ENCODE data around the gene XPNPEP1.

The XPNPEP1 gene

GRCh38 chr10:109947111-109947920 lies 24.0 kb upstream of the XPNPEP1 start:
- no peak for FAIRE-seq

DNA sequence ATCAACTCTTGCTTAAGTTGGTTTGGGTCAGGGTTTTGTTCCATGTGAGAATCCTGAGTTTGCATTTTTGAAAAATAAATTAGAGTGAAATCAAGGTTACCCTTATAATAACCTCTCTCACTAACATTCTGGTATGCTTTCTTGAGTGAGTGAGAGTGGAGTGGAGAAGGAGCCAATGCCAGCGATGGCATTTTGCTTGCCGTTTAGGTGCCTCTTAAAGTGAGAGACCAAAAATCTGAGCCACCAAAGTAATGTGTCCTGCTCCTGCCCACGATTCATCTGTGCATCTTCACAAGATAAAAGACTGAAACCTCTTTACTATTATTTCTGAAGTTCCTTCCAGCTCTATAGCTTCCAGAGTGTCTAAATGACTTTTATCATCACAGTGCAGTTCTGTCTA lies 23.4 kb upstream of the XPNPEP1 start:
- no peak for FAIRE-seq

- FAIRE-seq = no peak
Observed at GRCh38 chr10:109945473-109946177, 22.3 kb upstream of the XPNPEP1 start.

GRCh38 chr10:109944613-109945012 lies 21.3 kb upstream of the XPNPEP1 start:
- no peak for FAIRE-seq

GRCh38 chr10:109941236-109941862 lies 18.0 kb upstream of the XPNPEP1 start:
- FAIRE-seq = no peak

DNA sequence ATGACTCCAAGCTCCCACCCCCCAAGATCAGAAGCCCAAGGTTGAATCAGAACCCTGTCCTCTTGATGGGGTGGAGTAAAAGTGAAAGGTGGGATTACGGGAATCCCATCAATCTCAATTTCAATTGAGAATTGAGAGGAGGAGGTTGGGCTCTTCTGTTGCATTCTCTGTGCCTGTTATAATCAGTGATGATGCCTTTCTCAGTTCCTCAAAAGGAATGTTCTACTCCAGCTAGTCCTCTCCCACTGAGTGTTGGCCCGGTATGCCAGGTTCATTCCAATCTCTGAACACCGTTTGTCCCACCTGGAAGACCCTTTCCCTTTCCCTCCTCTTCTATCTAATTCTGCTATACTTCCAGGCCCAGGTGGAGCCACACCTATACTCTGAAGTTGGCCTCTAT lies 17.2 kb upstream of the XPNPEP1 start:
- no peak for FAIRE-seq

GRCh38 chr10:109940117-109940516 lies 16.8 kb upstream of the XPNPEP1 start:
- no peak for FAIRE-seq

DNA sequence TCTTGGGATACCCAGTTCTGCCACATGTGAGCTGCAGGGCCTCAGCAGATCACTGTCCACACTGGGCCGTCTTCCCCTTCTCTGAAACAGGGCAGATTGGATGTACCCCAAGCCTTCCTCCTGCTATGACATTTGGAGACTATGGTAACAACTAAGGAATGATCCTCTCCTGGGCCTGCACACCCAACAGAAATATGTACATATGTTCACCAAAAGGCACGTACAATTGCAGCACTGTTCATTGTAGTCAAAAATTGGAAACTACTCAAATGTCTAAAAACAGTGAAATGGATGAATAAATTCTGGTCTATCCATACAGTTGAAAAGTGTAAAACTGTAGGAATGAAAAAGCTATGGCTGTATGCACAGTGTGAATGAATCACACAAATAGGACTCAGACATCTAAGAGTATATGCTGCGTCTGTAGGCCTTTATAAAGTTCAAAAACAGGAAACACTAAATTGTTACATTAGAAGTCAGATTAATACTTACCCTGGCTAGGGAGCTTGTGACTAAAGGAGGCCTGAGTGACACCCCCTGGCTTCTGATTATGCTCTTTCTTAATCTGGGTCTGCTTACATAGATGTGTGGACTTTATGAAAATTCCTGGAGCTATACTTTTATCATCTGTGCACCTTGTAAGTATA lies 16.1 kb upstream of the XPNPEP1 start:
- no peak for FAIRE-seq

DNA sequence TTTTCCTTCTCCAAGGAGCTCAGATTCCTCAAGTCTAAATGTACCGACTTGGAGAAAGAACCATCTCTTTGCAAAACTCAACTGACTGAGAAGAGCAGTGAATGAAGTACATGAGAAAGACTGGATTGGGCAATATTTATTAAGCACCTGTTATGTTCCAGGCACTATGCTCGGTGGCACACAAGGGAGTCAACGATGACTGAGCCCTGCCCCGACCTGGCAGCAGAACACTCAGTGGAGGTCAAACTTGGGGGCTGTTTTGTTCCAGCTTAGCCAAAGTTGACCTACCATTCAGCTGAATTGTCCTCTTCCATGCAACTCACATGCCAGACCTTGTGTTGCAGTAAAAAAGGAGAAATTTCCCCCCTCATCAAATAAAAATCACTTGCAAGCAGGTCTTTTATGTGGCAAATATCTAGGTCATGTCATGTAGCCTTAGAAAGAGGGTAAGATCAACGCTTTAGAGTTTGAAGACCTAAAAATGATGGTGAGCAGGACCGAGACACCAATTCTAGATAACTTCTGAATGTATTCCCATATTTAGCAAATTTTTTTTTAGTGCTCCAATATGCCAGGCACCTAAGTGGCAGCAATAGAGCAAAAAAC lies 14.3 kb upstream of the XPNPEP1 start:
- FAIRE-seq = no peak

DNA sequence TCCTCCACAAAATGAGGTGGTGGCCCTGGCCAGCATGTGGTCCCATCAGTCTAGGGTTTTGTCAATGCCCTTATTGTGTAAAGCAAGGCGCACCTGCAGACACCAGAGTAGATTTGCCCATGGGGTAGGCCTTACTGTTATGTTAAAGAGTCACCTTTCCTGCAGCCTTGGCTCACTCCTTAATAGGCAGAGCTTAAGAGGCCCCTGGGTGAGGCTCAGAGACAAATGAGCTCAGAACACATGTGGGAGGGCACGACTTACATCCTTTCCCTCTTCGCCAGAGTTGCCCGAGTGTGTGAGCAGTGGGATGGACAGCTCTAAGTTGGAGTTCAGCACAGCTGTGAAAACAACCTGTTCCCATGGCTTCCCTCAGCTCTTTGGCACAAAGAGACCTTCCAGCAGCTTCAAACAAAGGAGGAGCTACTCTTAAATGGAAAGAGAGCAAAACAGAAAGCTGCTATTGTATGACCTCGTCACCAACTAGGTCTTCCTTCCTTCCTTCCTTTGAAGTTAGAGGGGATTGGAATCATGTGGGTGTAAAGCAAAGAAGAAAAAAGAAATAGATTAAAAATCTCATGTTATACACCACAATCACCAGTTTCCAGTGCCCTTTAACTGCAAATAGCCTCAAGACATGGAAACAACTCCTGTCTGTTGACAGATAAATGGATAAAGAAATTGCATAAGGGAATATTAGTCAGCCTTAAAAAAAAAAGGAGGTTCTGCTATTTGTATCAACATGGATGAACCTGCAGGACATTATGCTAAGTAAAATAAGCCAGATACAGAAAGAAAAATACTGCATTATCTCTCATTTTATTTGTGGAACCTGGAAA lies 11.9 kb upstream of the XPNPEP1 start:
- no peak for FAIRE-seq

- FAIRE-seq = no peak
Observed at GRCh38 chr10:109933984-109934565, 10.8 kb upstream of the XPNPEP1 start.

GRCh38 chr10:109932968-109933367 lies 9.7 kb upstream of the XPNPEP1 start:
- FAIRE-seq = no peak

DNA sequence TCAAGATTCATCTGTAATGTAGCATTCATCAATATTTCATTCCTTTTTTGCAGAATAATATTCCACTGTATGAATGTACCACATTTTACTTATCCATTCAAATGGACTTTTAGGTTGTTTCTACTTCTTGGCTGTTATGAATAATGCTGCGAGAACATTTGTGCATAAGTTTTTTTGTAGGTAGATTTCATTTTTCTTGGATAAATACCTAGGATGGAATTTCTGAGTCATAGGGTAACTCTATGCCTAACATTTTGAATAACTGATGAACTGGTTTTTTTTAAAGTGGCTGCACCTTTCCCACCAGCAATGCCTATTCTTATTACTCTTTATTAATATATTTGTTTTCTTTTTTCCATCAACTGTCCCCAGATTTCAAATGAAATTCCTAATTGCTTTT lies 9.1 kb upstream of the XPNPEP1 start:
- FAIRE-seq = no peak

DNA sequence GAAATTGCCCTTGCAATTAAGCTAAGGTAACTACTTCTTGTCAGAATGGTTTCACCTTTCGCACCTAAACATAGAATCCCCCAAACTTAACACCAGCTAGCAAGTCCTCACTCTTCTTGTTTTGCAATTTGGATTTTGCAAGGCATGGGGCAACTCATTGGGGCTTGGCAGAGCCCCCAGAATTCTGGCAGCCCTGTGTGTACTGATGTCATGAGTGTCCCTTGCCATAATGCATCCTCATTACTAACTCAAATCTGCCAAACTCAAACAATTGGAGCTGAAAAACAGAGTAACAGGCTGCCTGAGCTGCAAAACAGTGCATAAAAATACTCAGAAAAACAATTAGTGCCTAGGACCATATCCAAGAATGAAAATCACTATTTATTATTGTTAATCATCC lies 7.9 kb upstream of the XPNPEP1 start:
- no peak for FAIRE-seq

DNA sequence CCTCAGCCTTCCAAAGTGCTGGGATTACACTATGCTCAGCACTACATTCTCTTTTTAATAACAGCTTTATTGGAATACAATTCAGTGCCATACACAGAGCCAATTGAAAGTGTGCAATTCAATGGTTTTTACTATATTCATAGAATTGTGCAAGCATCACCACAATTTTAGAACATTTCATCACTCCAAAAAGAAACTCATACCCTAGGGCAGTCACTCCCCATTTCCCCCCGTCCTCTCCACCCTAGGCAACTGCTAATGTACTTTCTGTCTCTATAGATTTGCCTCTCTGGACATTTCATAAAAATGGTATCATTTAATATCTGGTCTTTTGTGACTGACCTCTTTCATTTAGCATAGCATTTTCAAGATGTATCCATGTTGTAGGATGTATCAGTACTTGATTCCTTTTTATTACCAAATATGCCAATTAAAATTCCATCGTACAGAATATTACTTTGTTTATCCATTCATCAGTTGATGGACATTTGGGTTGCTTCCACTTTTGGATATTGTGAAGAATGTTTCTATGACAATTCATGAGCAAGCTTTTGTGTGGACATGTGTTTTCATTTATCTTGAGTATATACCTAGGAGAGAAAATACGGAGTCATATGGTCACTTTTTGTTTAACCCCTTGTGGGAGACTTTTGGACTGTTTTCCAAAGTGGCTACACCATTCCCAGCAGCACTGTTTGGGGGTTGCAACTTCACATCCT lies 6.3 kb upstream of the XPNPEP1 start:
- FAIRE-seq = no peak

GRCh38 chr10:109928475-109928891 lies 5.2 kb upstream of the XPNPEP1 start:
- FAIRE-seq = no peak

DNA sequence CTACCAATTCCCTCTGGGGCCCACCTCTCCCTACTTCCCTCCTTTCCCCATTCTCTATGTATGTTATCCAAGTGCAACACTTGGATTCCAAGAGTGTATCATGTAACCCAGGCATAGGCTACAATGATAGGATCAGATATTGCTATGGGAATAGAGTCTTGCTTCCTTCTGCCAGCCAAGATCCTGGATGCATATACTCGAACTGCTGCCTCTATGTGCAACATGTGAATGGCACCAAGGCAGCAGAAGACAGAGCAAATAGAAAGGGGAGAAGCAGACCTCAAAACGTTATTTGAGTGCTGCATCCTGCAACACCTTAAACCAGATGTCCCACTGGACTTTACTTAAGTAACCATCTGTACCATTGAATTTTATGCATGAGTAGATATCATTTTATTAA lies 3.5 kb upstream of the XPNPEP1 start:
- no peak for FAIRE-seq

GRCh38 chr10:109926061-109926745 lies 2.9 kb upstream of the XPNPEP1 start:
- FAIRE-seq = no peak

- FAIRE-seq = no peak
Observed at GRCh38 chr10:109924967-109925620, 1.8 kb upstream of the XPNPEP1 start.

GRCh38 chr10:109924087-109924486 lies 776 bp upstream of the XPNPEP1 start:
- FAIRE-seq = no peak
